GM12878 (cell line): Measurements from ENCODE around the gene TPRG1.

Experiments
- BHLHE40 ChIP-seq, 2 experiments: fragments of 450-650 bp in 1 of 2; IDR thresholded peaks; 2 replicates each; pipeline ENCODE4 v1.6.1; 2011 to 2017; ENCODE audit warnings: low read depth in 2 of 2, borderline replicate concordance in 1 of 2, improper control_type of control experiment in 1 of 2, low read length in 1 of 2, mild to moderate bottlenecking in 1 of 2
- EP300 ChIP-seq, 2 experiments: fragments of 150-350 bp in 1 of 2; IDR thresholded peaks; 2 replicates each; pipeline ENCODE4 v1.6.1; 2011 to 2012; ENCODE audit warnings: low read depth in 2 of 2, low read length in 2 of 2, borderline replicate concordance in 1 of 2, improper control_type of control experiment in 1 of 2, inconsistent platforms in 1 of 2; ENCODE audit not compliant: control insufficient read depth in 1 of 2
- ESRRA ChIP-seq: IDR thresholded peaks from 2 replicates; pipeline ENCODE4 v1.6.1; 2012; ENCODE audit warnings: mild to moderate bottlenecking, low read length, improper control_type of control experiment
- GABPA ChIP-seq: IDR thresholded peaks from 2 replicates; pipeline ENCODE4 v1.6.1; 2014; ENCODE audit warnings: antibody characterized with exemption, low read depth, mild to moderate bottlenecking, inconsistent platforms
- HDAC6 ChIP-seq: fragments of 200-600 bp; sonication (generic); IDR thresholded peaks from one replicate; pipeline ENCODE4 v1.8.0; 2017; ENCODE audit warnings: antibody characterized with exemption; ENCODE audit not compliant: unreplicated experiment
- JUNB ChIP-seq: IDR thresholded peaks from 2 replicates; pipeline ENCODE4 v1.6.1; 2016; ENCODE audit warnings: antibody characterized with exemption, mild to moderate bottlenecking
- POLR2A ChIP-seq: IDR thresholded peaks from 2 replicates; pipeline ENCODE4 v1.6.1; 2011; ENCODE audit warnings: low read depth, mild to moderate bottlenecking, low read length
- RFX5 ChIP-seq: IDR thresholded peaks from 2 replicates; pipeline ENCODE4 v1.6.1; 2011; ENCODE audit warnings: low read depth, low read length, improper control_type of control experiment
- YY1 ChIP-seq: IDR thresholded peaks from 2 replicates; pipeline ENCODE4 v1.6.1; 2011; ENCODE audit warnings: low read depth, mild to moderate bottlenecking, low read length
- ZZZ3 ChIP-seq: IDR thresholded peaks from 2 replicates; pipeline ENCODE4 v1.6.1; 2011; ENCODE audit warnings: low read depth; ENCODE audit not compliant: control insufficient read depth, insufficient read length
- TF ChIP-seq, protein P1 (sequence below), 3 experiments: IDR thresholded peaks in 2 of 3; conservative IDR thresholded peaks in 1 of 3; 2 replicates each; pipeline ENCODE4 v1.5.1; 2011; ENCODE audit warnings: low read depth in 3 of 3, low read length in 3 of 3, mild to moderate bottlenecking in 3 of 3, control low read depth in 2 of 3, moderate library complexity in 2 of 3, inconsistent platforms in 1 of 3, mixed read lengths in 1 of 3; ENCODE audit not compliant: control insufficient read depth in 2 of 3, insufficient read depth in 1 of 3; ENCODE audit errors: extremely low read depth in 1 of 3

- TF ChIP-seq YY1: no peak
- no peak for TF ChIP-seq HDAC6
- TF ChIP-seq JUNB: no peak
- TF ChIP-seq BHLHE40 (IDR thresholded peaks at IDR 0.05; ENCODE audit: borderline replicate concordance in 1 of 2, low read depth in 2 of 2, low read length in 1 of 2): no peak
- TF ChIP-seq POLR2A: no peak
- no peak for TF ChIP-seq EP300 (IDR thresholded peaks at IDR 0.05; ENCODE audit: borderline replicate concordance in 1 of 2, control insufficient read depth in 1 of 2, low read depth in 2 of 2, low read length in 2 of 2)
- TF ChIP-seq ESRRA: no peak
- TF ChIP-seq, protein P1, sequence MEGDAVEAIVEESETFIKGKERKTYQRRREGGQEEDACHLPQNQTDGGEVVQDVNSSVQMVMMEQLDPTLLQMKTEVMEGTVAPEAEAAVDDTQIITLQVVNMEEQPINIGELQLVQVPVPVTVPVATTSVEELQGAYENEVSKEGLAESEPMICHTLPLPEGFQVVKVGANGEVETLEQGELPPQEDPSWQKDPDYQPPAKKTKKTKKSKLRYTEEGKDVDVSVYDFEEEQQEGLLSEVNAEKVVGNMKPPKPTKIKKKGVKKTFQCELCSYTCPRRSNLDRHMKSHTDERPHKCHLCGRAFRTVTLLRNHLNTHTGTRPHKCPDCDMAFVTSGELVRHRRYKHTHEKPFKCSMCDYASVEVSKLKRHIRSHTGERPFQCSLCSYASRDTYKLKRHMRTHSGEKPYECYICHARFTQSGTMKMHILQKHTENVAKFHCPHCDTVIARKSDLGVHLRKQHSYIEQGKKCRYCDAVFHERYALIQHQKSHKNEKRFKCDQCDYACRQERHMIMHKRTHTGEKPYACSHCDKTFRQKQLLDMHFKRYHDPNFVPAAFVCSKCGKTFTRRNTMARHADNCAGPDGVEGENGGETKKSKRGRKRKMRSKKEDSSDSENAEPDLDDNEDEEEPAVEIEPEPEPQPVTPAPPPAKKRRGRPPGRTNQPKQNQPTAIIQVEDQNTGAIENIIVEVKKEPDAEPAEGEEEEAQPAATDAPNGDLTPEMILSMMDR (IDR thresholded peaks at IDR 0.05 in 2 of 3, conservative IDR thresholded peaks at IDR 0.05 in 1 of 3; ENCODE audit: control insufficient read depth in 2 of 3, extremely low read depth in 1 of 3, insufficient read depth in 1 of 3, low read depth in 3 of 3, low read length in 3 of 3): no peak
- TF ChIP-seq RFX5: no peak
- no peak for TF ChIP-seq GABPA
- TF ChIP-seq ZZZ3: no peak
Observed at GRCh38 chr3:189334064-189334920, 162.5 kb downstream of the TPRG1 start.
